Naive thymus-derived CD4-positive, alpha-beta T cell (primary cell): ENCODE results near the gene SLC25A39. TPM values are rescaled to one million over a fixed set of nuclear protein-coding genes. Genes with fewer than 3 reads are reported as not detected.

Experiments used
- ATAC-seq: fragments of 150-1000 bp; cut with Tn5 transposase; 2 replicates; pipeline ENCODE4 v1.10.0; 2021; ENCODE audit warnings: mild to moderate bottlenecking, moderate library complexity
- CTCF ChIA-PET: fragments of 350-600 bp; sonication (Branson Sonifier 250); formaldehyde crosslinking; loops from one replicate; lab custom pipeline; 2021; ENCODE audit warnings: antibody characterized with exemption; lab: Charles Lee
- POLR2A ChIA-PET: fragments of 350-600 bp; sonication (Branson Sonifier 250); formaldehyde crosslinking; loops from one replicate; lab custom pipeline; 2021; ENCODE audit warnings: antibody characterized with exemption, inconsistent platforms; lab: Charles Lee
- DNase-seq, 9 donors: peaks; one replicate each; pipeline versions ENCODE4 v3.0.0 to v3.0.0-alpha.2; 2020 to 2022; ENCODE audit warnings: mixed read lengths in 1 of 9
- H3K27ac ChIP-seq: one replicate; pipeline ENCODE4 v1.7.0; 2013; ENCODE audit warnings: mild to moderate bottlenecking, low read depth, low read length, moderate library complexity
- H3K27me3 ChIP-seq, 2 donors: one replicate each; pipeline ENCODE4 v1.7.0; 2013; ENCODE audit warnings: low read length in 2 of 2, mild to moderate bottlenecking in 2 of 2, moderate library complexity in 2 of 2; ENCODE audit not compliant: control insufficient read depth in 2 of 2, insufficient read depth in 2 of 2
- H3K36me3 ChIP-seq, 3 experiments: 1 replicate in 2 of 3; 2 replicates in 1 of 3; pipeline ENCODE4 v1.7.0; 2013; ENCODE audit warnings: low read length in 3 of 3, mild to moderate bottlenecking in 3 of 3, moderate library complexity in 1 of 3; ENCODE audit not compliant: insufficient read depth in 3 of 3, control insufficient read depth in 2 of 3
- H3K4me1 ChIP-seq, 2 donors: one replicate each; pipeline ENCODE4 v1.7.0; 2013; ENCODE audit warnings: low read length in 2 of 2, mild to moderate bottlenecking in 2 of 2, moderate library complexity in 1 of 2; ENCODE audit not compliant: control insufficient read depth in 2 of 2, insufficient read depth in 2 of 2
- H3K4me3 ChIP-seq: 2 replicates; pipeline ENCODE4 v1.7.0; 2013; ENCODE audit warnings: mild to moderate bottlenecking, low read length
- H3K9me3 ChIP-seq, 3 experiments: 1 replicate in 2 of 3; 2 replicates in 1 of 3; pipeline ENCODE4 v1.7.0; 2013; ENCODE audit warnings: low read length in 3 of 3; ENCODE audit not compliant: control insufficient read depth in 2 of 3
- H3K27ac Mint-ChIP-seq, 9 donors: one replicate each; pipeline ENCODE4 v1.8.0; 2020 to 2022; ENCODE audit warnings: mixed read lengths in 9 of 9, mild to moderate bottlenecking in 8 of 9, moderate library complexity in 5 of 9, inconsistent platforms in 2 of 9
- H3K27me3 Mint-ChIP-seq, 5 donors: one replicate each; pipeline ENCODE4 v1.8.0; 2021 to 2022; ENCODE audit warnings: mixed read lengths in 5 of 5, mild to moderate bottlenecking in 1 of 5
- H3K36me3 Mint-ChIP-seq, 5 donors: one replicate each; pipeline ENCODE4 v1.8.0; 2020 to 2022; ENCODE audit warnings: mixed read lengths in 5 of 5, mild to moderate bottlenecking in 3 of 5, inconsistent platforms in 1 of 5
- H3K4me1 Mint-ChIP-seq, 7 donors: one replicate each; pipeline ENCODE4 v1.8.0; 2020 to 2022; ENCODE audit warnings: mixed read lengths in 7 of 7, mild to moderate bottlenecking in 3 of 7, inconsistent platforms in 1 of 7
- H3K4me3 Mint-ChIP-seq, 10 donors: one replicate each; pipeline ENCODE4 v1.8.0; 2020 to 2022; ENCODE audit warnings: mild to moderate bottlenecking in 10 of 10, mixed read lengths in 10 of 10, moderate library complexity in 6 of 10, inconsistent platforms in 2 of 10
- H3K9me3 Mint-ChIP-seq, 11 donors: one replicate each; pipeline ENCODE4 v1.8.0; 2020 to 2022; ENCODE audit warnings: mixed read lengths in 11 of 11, mild to moderate bottlenecking in 4 of 11, inconsistent platforms in 1 of 11, moderate library complexity in 1 of 11
- intact Hi-C, 2 donors: fragments of 100-400 bp; cut with micrococcal nuclease; formaldehyde crosslinking; loops; one replicate each; pipeline ENCODE4 v1.15.1; 2023
- polyA plus RNA-seq, 2 donors: library from polyadenylated mRNA; unstranded; fragments of 300-500 nt; fragmentation: Illumina TruSeq; gene quantifications; one replicate each; pipeline ENCODE4 v1.2.3, GENCODE V29; 2021
- total RNA-seq, 6 experiments: library from RNA in 5 of 6; stranded (reverse) in 5 of 6; gene quantifications; 1 replicate in 5 of 6; 2 replicates in 1 of 6; pipeline ENCODE4 v1.2.3 and lab custom pipeline; 2021 to 2026

The SLC25A39 gene
- total and polyA plus RNA-seq, 7 experiments from 2014 or later: 75.4 to 155 (median 104) TPM

GRCh38 chr17:44282264-44282663 lies 42.4 kb downstream of the SLC25A39 start:
- ATAC-seq: no peak
- no peak overlapping the region for H3K27ac ChIP-seq
- H3K9me3 Mint-ChIP-seq: no peaks in the 10 kb centered on the region
- no peaks in the 10 kb centered on the region for H3K9me3 ChIP-seq
- no peaks in the 10 kb centered on the region for H3K36me3 Mint-ChIP-seq
- H3K27me3 ChIP-seq: no peaks in the 10 kb centered on the region
- DNase-seq: no peak
- no peak overlapping the region for H3K4me3 Mint-ChIP-seq
- peaks cover 0 to 15% (median 0%) of the 10 kb centered on the region in 7 donors for H3K4me1 Mint-ChIP-seq
- no peak overlapping the region for H3K27ac Mint-ChIP-seq
- no peak overlapping the region for H3K4me3 ChIP-seq
- H3K36me3 ChIP-seq: no peaks in the 10 kb centered on the region
- ChIA-PET CTCF (interaction anchor here (0.6 to 0.7 kb wide), 2 partner anchors 71 to 176 kb away, joined by 3 read pairs; no protein-coding TSS in a partner anchor), POLR2A (no interaction called here)
- no peaks in the 10 kb centered on the region for H3K4me1 ChIP-seq
- intact Hi-C loops: no loop called here
- H3K27me3 Mint-ChIP-seq: peaks cover 0 to 12% (median 0%) of the 10 kb centered on the region in 5 donors

GRCh38 chr17:44281570-44281969 lies 43.1 kb downstream of the SLC25A39 start:
- Mint-ChIP-seq H3K4me3 (no peak overlapping the region), H3K9me3 (no peaks in the 10 kb centered on the region), H3K27ac (no peak overlapping the region), H3K4me1 (peaks cover 0 to 15% (median 0%) of the 10 kb centered on the region in 7 donors), H3K27me3 (peaks cover 0 to 12% (median 0%) of the 10 kb centered on the region in 5 donors), H3K36me3 (no peaks in the 10 kb centered on the region)
- Histone ChIP-seq H3K36me3 (no peaks in the 10 kb centered on the region), H3K9me3 (no peaks in the 10 kb centered on the region), H3K4me1 (no peaks in the 10 kb centered on the region), H3K27ac (no peak overlapping the region), H3K4me3 (no peak overlapping the region), H3K27me3 (no peaks in the 10 kb centered on the region)
- intact Hi-C loops: no loop called here
- CTCF ChIA-PET: interaction anchor here (0.7 kb wide), 1 partner anchor 71 kb away, joined by 3 read pairs; no protein-coding TSS in a partner anchor
- no peak for ATAC-seq
- no peak for DNase-seq
- POLR2A ChIA-PET: no interaction called here

- H3K9me3 Mint-ChIP-seq: no peaks in the 10 kb centered on the region
- no peaks in the 10 kb centered on the region for H3K36me3 Mint-ChIP-seq
- no peak for ATAC-seq
- Histone ChIP-seq H3K27ac (no peak overlapping the region), H3K36me3 (no peaks in the 10 kb centered on the region), H3K4me1 (no peaks in the 10 kb centered on the region), H3K9me3 (no peaks in the 10 kb centered on the region), H3K27me3 (no peaks in the 10 kb centered on the region), H3K4me3 (no peak overlapping the region)
- H3K27me3 Mint-ChIP-seq: peaks cover 0 to 12% (median 0%) of the 10 kb centered on the region in 5 donors
- no peak overlapping the region for H3K4me3 Mint-ChIP-seq
- intact Hi-C loops: no loop called here
- H3K27ac Mint-ChIP-seq: peak overlapping the region in 1 of 9 donors; percentile 32
- peaks cover 0 to 15% (median 0%) of the 10 kb centered on the region in 7 donors for H3K4me1 Mint-ChIP-seq
- CTCF ChIA-PET: no interaction called here
- POLR2A ChIA-PET: no interaction called here
- no peak for DNase-seq
Measured at GRCh38 chr17:44280392-44280937, 44.2 kb downstream of the SLC25A39 start.

- ATAC-seq: peak; percentile 96
- no peaks in the 10 kb centered on the region for H3K36me3 ChIP-seq
- peak overlapping the region in 2 of 9 donors; percentile 32 to 36 for H3K27ac Mint-ChIP-seq
Measured at GRCh38 chr17:44279666-44280391, 44.8 kb downstream of the SLC25A39 start.

GRCh38 chr17:44279346-44279665 lies 45.3 kb downstream of the SLC25A39 start:
- Mint-ChIP-seq H3K36me3 (no peaks in the 10 kb centered on the region), H3K4me1 (peaks cover 0 to 15% (median 0%) of the 10 kb centered on the region in 7 donors), H3K27ac (peak overlapping the region in 1 of 9 donors; percentile 36), H3K9me3 (no peaks in the 10 kb centered on the region), H3K27me3 (peaks cover 0 to 19% (median 4%) of the 10 kb centered on the region in 5 donors), H3K4me3 (no peak overlapping the region)
- intact Hi-C loops: no loop called here
- H3K9me3 ChIP-seq: no peaks in the 10 kb centered on the region
- H3K36me3 ChIP-seq: no peaks in the 10 kb centered on the region
- no peak overlapping the region for H3K4me3 ChIP-seq
- CTCF ChIA-PET: interaction anchor here (0.6 kb wide), 1 partner anchor 25 kb away, joined by 3 read pairs; no protein-coding TSS in a partner anchor
- ATAC-seq: peak; percentile 49
- no peak overlapping the region for H3K27ac ChIP-seq
- no peaks in the 10 kb centered on the region for H3K27me3 ChIP-seq
- no peak for DNase-seq
- no peaks in the 10 kb centered on the region for H3K4me1 ChIP-seq
- POLR2A ChIA-PET: no interaction called here

More at GRCh38 chr17:44279666-44280391, 44.8 kb downstream of the SLC25A39 start:
- Histone ChIP-seq H3K9me3 (no peaks in the 10 kb centered on the region), H3K4me3 (no peak overlapping the region), H3K27ac (no peak overlapping the region), H3K27me3 (no peaks in the 10 kb centered on the region), H3K4me1 (no peaks in the 10 kb centered on the region)
- peaks cover 0 to 15% (median 0%) of the 10 kb centered on the region in 7 donors for H3K4me1 Mint-ChIP-seq
- DNase-seq: peak in 1 of 9 donors; percentile 15
- no peak overlapping the region for H3K4me3 Mint-ChIP-seq
- no peaks in the 10 kb centered on the region for H3K9me3 Mint-ChIP-seq
- H3K27me3 Mint-ChIP-seq: peaks cover 0 to 18% (median 2%) of the 10 kb centered on the region in 5 donors
- H3K36me3 Mint-ChIP-seq: no peaks in the 10 kb centered on the region
- CTCF ChIA-PET: interaction anchor here (0.6 kb wide), 1 partner anchor 24 kb away, joined by 3 read pairs; no protein-coding TSS in a partner anchor
- intact Hi-C loops: no loop called here
- POLR2A ChIA-PET: no interaction called here

GRCh38 chr17:44277976-44278375 lies 46.6 kb downstream of the SLC25A39 start:
- Histone ChIP-seq H3K27me3 (no peaks in the 10 kb centered on the region), H3K27ac (no peak overlapping the region), H3K9me3 (no peaks in the 10 kb centered on the region), H3K4me3 (no peak overlapping the region), H3K4me1 (no peaks in the 10 kb centered on the region), H3K36me3 (no peaks in the 10 kb centered on the region)
- DNase-seq: no peak
- peaks cover 0 to 16% (median 0%) of the 10 kb centered on the region in 7 donors for H3K4me1 Mint-ChIP-seq
- intact Hi-C loops: no loop called here
- ChIA-PET CTCF (interaction anchor here (0.5 kb wide), 1 partner anchor 39 kb away, joined by 3 read pairs; no protein-coding TSS in a partner anchor), POLR2A (no interaction called here)
- H3K4me3 Mint-ChIP-seq: no peak overlapping the region
- no peak for ATAC-seq
- H3K9me3 Mint-ChIP-seq: no peaks in the 10 kb centered on the region
- H3K36me3 Mint-ChIP-seq: no peaks in the 10 kb centered on the region
- H3K27ac Mint-ChIP-seq: peak overlapping the region in 1 of 9 donors; percentile 87
- H3K27me3 Mint-ChIP-seq: peaks cover 0 to 22% (median 5%) of the 10 kb centered on the region in 5 donors
